ENCODE measurements around the gene TSACC. TPM values are rescaled to one million over a fixed set of nuclear protein-coding genes. Genes with fewer than 3 reads are reported as not detected.
A peak's percentile ranks its signal among the peaks of the same experiment; 100 is the strongest.

TSACC gene
- total and polyA plus RNA-seq, 2 of the 8 experiments (the other 6 are each of a cell fraction or from before 2014, with no cell fraction given): 1.0 to 5.0 TPM

GRCh38 chr1:156383023-156383422 is 44.7 kb downstream of the TSACC start:
- Histone ChIP-seq H3K4ac (replicated peaks; ENCODE audit: insufficient read length, low read depth, low read length) (no peak overlapping the region), H2BK20ac (ENCODE audit: low read length) (no peak overlapping the region), H3K56ac (replicated peaks; ENCODE audit: insufficient read length, low read depth, low read length) (no peak overlapping the region), H2AK5ac (ENCODE audit: low read depth, low read length) (no peak overlapping the region), H2BK12ac (ENCODE audit: low read depth, low read length) (no peak overlapping the region), H2BK120ac (replicated peaks; ENCODE audit: low read depth, low read length) (no peak overlapping the region), H3K23ac (ENCODE audit: insufficient read length) (no peak overlapping the region), H3K23me2 (ENCODE audit: low read depth, low read length) (peaks cover 1% of the 10 kb centered on the region; the same call in 1 of the 2 replicates), H3K18ac (ENCODE audit: extremely low read depth, low read length) (no peak overlapping the region), H3K36me3 (ENCODE audit: control insufficient read depth in 2 of 4, insufficient read depth in 4 of 4, low read length in 3 of 4) (no peaks in the 10 kb centered on the region), H4K8ac (ENCODE audit: extremely low read depth, insufficient read depth, low read length) (no peak overlapping the region), H2AFZ (ENCODE audit: low read length) (no peak overlapping the region), H4K20me1 (replicated peaks in 1 of 2; ENCODE audit: control insufficient read depth in 1 of 2, insufficient read depth in 2 of 2, low read length in 2 of 2) (no peaks in the 10 kb centered on the region), H4K5ac (ENCODE audit: insufficient read length, low read depth, low read length) (no peak overlapping the region), H3K14ac (ENCODE audit: insufficient read length) (no peak overlapping the region), H3K79me1 (ENCODE audit: low read depth, low read length) (no peaks in the 10 kb centered on the region), H3K4me3 (ENCODE audit: extremely low read depth in 1 of 4, insufficient read depth in 2 of 4, low read depth in 3 of 4, low read length in 4 of 4) (no peak overlapping the region), H3K27ac (ENCODE audit: low read depth, low read length) (no peak overlapping the region), H3K9ac (replicated peaks in 1 of 4; ENCODE audit: extremely low read depth in 1 of 4, low read depth in 3 of 4, low read length in 3 of 4) (no peak overlapping the region), H3K27me3 (replicated peaks in 1 of 4; ENCODE audit: control insufficient read depth in 3 of 4, extremely low read depth in 1 of 4, insufficient read depth in 3 of 4, low read length in 3 of 4) (peaks cover 10 to 24% (median 22%) of the 10 kb centered on the region in 4 experiments), H4K91ac (replicated peaks; ENCODE audit: insufficient read length, low read length) (no peak overlapping the region), H2BK15ac (ENCODE audit: low read length) (no peak overlapping the region), H3K79me2 (ENCODE audit: control insufficient read depth in 1 of 2, insufficient read depth in 2 of 2, low read length in 2 of 2) (no peaks in the 10 kb centered on the region), H3K4me1 (replicated peaks in 1 of 4; ENCODE audit: control insufficient read depth in 3 of 4, insufficient read depth in 4 of 4, low read length in 3 of 4) (peaks cover 4 to 7% (median 6%) of the 10 kb centered on the region in 4 experiments; a peak in 6 of 7 replicates), H3K9me3 (ENCODE audit: insufficient read depth in 2 of 2, low read depth in 1 of 2, low read length in 1 of 2) (no peaks in the 10 kb centered on the region), H3K4me2 (ENCODE audit: insufficient read depth in 1 of 2, low read depth in 2 of 2, low read length in 2 of 2) (no peak overlapping the region), H2BK5ac (ENCODE audit: low read depth, low read length) (no peak overlapping the region)
- WGBS, 2 experiments (ENCODE audit: extremely low coverage in 1 of 2, insufficient coverage in 1 of 2, insufficient read length in 1 of 2, insufficient replicate concordance in 2 of 2, low coverage in 1 of 2, low lambda C conversion rate in 2 of 2, missing lambda C conversion rate in 1 of 2): 43% methylated on average over 9 of the region's 9 CpGs; no CpG with 5 or more reads in 1 of the 2 experiments
- FAIRE-seq: no peak
- peak; percentile 67 to 89 for DNase-seq (ENCODE audit: low read depth in 1 of 2, low spot score in 2 of 2)
- ChIA-PET POLR2A (ENCODE audit: partially characterized antibody) (interaction anchor here (1.1 to 1.3 kb wide), 2 partner anchors 57 to 60 kb away, joined by 3 to 5 read pairs; no protein-coding TSS in a partner anchor), CTCF (ENCODE audit: partially characterized antibody) (interaction anchor here (0.6 to 26.1 kb wide), 11 partner anchors 9 to 304 kb away, joined by 3 to 574 read pairs (median 156); partner anchors contain the start of genes HAPLN2 and RHBG)
- TF ChIP-seq SIN3A (conservative IDR thresholded peaks at IDR 0.05 in 1 of 2, IDR thresholded peaks at IDR 0.05 in 1 of 2; ENCODE audit: low read depth in 1 of 2, low read length in 2 of 2): peak in 1 of 2 experiments; percentile 29; a peak in 1 of 4 replicates
- no peak for TF ChIP-seq CBX5 (IDR thresholded peaks at IDR 0.05; ENCODE audit: low read depth, low read length)
- peak; percentile 73 for TF ChIP-seq MAX (IDR thresholded peaks at IDR 0.05)
- TF ChIP-seq RAD21 (IDR thresholded peaks at IDR 0.05 in 1 of 2, conservative IDR thresholded peaks at IDR 0.05 in 1 of 2; ENCODE audit: low read depth in 2 of 2, low read length in 2 of 2): peak; percentile 92 to 96
- peak; percentile 38; the same call in 1 of the 2 replicates for TF ChIP-seq YY1 (IDR thresholded peaks at IDR 0.05; ENCODE audit: low read depth, low read length)
- no peak for TF ChIP-seq SP4 (IDR thresholded peaks at IDR 0.05; ENCODE audit: low read length)
- TF ChIP-seq CTCF (IDR thresholded peaks at IDR 0.05; ENCODE audit: control extremely low read depth in 1 of 3, insufficient read depth in 1 of 3, low read depth in 1 of 3, low read length in 3 of 3): peak in 2 of 3 experiments; percentile 94 to 100; a peak in 3 of 4 replicates

Data from H1 (cell line).